Measurements from ENCODE around the gene ACADVL. TPM values are rescaled to one million over a fixed set of nuclear protein-coding genes. Genes with fewer than 3 reads are reported as not detected.

Gene ACADVL
- total RNA-seq, 1 donor from 2014 or later: 693 TPM

DNA sequence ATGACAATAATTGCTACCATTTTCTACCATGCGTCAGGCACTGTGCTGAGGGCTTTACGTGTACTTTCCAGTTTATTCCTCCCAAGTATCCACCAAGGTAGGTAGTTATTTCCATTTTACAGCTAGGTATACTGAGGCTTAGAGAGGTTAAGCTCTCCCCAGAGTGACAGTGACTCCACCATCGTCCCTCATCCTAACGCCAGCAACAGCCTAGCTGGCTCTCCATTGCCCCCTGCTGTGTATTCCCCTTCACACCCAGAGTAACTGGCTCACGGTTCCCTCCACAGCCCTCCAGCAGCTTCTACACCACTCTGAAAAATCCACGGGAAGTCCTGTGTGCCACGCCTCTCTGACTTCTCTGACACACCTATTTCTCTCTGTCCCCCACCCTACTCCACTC is 33.5 kb upstream of the ACADVL start:
- H3K27me3 Mint-ChIP-seq: no peaks in the 10 kb centered on the region
- no peak overlapping the region for H3K27ac Mint-ChIP-seq
- peak; percentile 26 for TF ChIP-seq CTCF (IDR thresholded peaks at IDR 0.05; ENCODE audit: unreplicated experiment)
- H3K4me1 Mint-ChIP-seq (ENCODE audit: low read depth): no peaks in the 10 kb centered on the region
- H3K4me3 Mint-ChIP-seq (ENCODE audit: low read depth): no peak overlapping the region
- H3K9me3 Mint-ChIP-seq (ENCODE audit: low read depth): no peaks in the 10 kb centered on the region
- DNase-seq (ENCODE audit: low spot score, unreplicated experiment): no peak
- peaks cover 3% of the 10 kb centered on the region for H3K36me3 Mint-ChIP-seq (ENCODE audit: insufficient read depth)

- H3K9me3 Mint-ChIP-seq (ENCODE audit: low read depth): no peaks in the 10 kb centered on the region
These were observed 29.3 kb upstream of the ACADVL start for GRCh38 chr17:7190276-7190917.

DNA sequence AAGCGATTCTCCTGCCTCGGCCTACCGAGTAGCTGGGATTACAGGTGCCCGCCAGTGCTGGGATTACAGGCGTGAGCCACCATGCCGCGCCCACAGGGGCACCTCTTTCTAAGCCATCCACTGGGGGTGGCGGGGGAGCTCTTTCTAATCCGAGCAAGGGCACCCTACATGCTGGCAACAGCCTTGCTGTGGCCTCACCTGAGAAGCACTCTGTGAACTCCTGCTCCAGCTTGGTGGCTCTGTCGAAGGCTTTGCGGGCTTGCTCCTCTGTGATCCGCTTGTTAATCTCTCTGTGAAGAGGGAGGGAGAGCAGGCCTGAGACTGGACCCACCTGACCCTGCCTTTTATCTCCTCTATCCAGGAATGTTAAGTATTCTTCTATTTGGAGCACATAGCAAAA is 28.7 kb upstream of the ACADVL start:
- H3K4me1 Mint-ChIP-seq (ENCODE audit: low read depth): no peaks in the 10 kb centered on the region
- peaks cover 10% of the 10 kb centered on the region for H3K36me3 Mint-ChIP-seq (ENCODE audit: insufficient read depth)
- no peak overlapping the region for H3K27ac Mint-ChIP-seq
- no peak for TF ChIP-seq CTCF (IDR thresholded peaks at IDR 0.05; ENCODE audit: unreplicated experiment)
- DNase-seq (ENCODE audit: low spot score, unreplicated experiment): no peak
- H3K4me3 Mint-ChIP-seq (ENCODE audit: low read depth): no peak overlapping the region
- no peaks in the 10 kb centered on the region for H3K27me3 Mint-ChIP-seq
- H3K9me3 Mint-ChIP-seq (ENCODE audit: low read depth): no peaks in the 10 kb centered on the region

More at GRCh38 chr17:7190276-7190917, 29.3 kb upstream of the ACADVL start:
- Mint-ChIP-seq H3K27ac (no peak overlapping the region), H3K4me1 (ENCODE audit: low read depth) (no peaks in the 10 kb centered on the region), H3K27me3 (no peaks in the 10 kb centered on the region), H3K4me3 (ENCODE audit: low read depth) (no peak overlapping the region), H3K36me3 (ENCODE audit: insufficient read depth) (peaks cover 10% of the 10 kb centered on the region)
- DNase-seq (ENCODE audit: low spot score, unreplicated experiment): no peak
- no peak for TF ChIP-seq CTCF (IDR thresholded peaks at IDR 0.05; ENCODE audit: unreplicated experiment)

DNA sequence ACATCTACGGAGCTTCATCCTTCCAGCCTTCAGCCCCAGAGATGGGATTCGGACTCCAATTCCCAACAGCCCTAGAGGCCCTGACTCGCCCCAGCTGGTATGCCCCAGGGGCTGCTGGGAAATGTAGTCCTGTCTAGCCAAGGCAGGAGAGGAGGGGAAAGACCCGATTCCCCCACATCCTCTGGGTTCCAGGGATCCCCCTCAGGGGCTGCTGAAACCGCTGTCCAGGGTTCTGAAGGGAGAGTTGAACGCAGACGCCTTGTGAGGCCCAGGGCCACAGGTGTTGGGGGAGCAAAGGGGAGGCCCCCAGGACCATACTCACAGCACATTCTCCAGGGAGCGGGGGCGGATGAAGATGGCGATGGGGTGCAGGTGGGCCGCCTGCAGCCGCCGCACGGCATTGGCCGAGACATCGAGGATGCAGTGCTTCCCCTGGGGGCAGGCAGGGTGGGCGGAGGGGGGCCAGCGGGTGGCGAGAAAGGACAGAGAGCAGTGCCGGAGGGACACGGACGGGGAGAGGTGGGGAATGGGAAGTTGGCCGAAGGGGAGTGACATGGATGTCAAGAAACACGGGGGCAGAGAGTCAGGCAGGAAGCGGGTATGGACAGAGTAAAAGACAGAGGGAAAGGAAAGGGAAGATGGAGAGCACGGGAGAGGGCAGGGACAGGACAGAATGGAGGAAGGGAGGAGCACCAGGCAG is 28.0 kb upstream of the ACADVL start:
- H3K4me1 Mint-ChIP-seq (ENCODE audit: low read depth): no peaks in the 10 kb centered on the region
- H3K36me3 Mint-ChIP-seq (ENCODE audit: insufficient read depth): peaks cover 12% of the 10 kb centered on the region
- H3K27ac Mint-ChIP-seq: no peak overlapping the region
- no peak overlapping the region for H3K4me3 Mint-ChIP-seq (ENCODE audit: low read depth)
- TF ChIP-seq CTCF (IDR thresholded peaks at IDR 0.05; ENCODE audit: unreplicated experiment): no peak
- DNase-seq (ENCODE audit: low spot score, unreplicated experiment): no peak
- no peaks in the 10 kb centered on the region for H3K9me3 Mint-ChIP-seq (ENCODE audit: low read depth)
- no peaks in the 10 kb centered on the region for H3K27me3 Mint-ChIP-seq

GRCh38 chr17:7192271-7192937 is 27.3 kb upstream of the ACADVL start:
- DNase-seq (ENCODE audit: low spot score, unreplicated experiment): no peak
- no peak overlapping the region for H3K27ac Mint-ChIP-seq
- H3K36me3 Mint-ChIP-seq (ENCODE audit: insufficient read depth): peaks cover 12% of the 10 kb centered on the region
- TF ChIP-seq CTCF (IDR thresholded peaks at IDR 0.05; ENCODE audit: unreplicated experiment): no peak
- H3K4me3 Mint-ChIP-seq (ENCODE audit: low read depth): no peak overlapping the region
- H3K4me1 Mint-ChIP-seq (ENCODE audit: low read depth): no peaks in the 10 kb centered on the region
- no peaks in the 10 kb centered on the region for H3K9me3 Mint-ChIP-seq (ENCODE audit: low read depth)
- no peaks in the 10 kb centered on the region for H3K27me3 Mint-ChIP-seq

Measured in progenitor cell of endocrine pancreas (in vitro differentiated cells).